AG20443 (cell line): ENCODE results near the gene HSP90AA1.
"Not testable (repeated sequence)": the region's sequence is repeated elsewhere in the genome, so short reads cannot be mapped to it uniquely, and the experiment has no call there.

ENCODE experiments used
- DNase-seq: peaks from one replicate; pipeline ENCODE4 v3.0.0; 2012; ENCODE audit warnings: low spot score, mixed read lengths

Gene HSP90AA1

DNA sequence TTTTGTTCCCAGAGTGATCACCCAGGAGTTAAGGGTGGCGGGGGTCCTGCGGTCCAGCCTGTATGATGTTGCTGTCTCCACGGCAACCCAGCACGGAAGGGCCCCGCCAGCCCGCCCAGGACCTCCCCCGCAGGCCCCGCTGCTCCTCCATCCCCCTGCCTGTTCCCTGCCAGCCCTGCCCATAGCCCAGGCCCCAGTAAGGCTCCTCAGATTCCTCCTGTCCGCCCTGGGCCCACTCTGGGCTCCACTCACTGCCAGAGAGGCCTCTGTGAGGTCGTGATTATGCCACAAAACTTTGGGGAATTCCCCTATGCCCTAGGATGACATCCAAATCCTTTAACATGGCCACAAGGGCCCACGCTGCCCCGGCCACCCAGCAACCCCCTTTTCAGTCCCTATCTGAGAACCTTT, 20.8 kb downstream of the HSP90AA1 start:
- DNase-seq, result no peak

GRCh38 chr14:102064590-102064989, 22.3 kb downstream of the HSP90AA1 start:
- DNase-seq, result not testable (repeated sequence)

GRCh38 chr14:102063808-102064429, 22.9 kb downstream of the HSP90AA1 start:
- DNase-seq, result no peak

DNA sequence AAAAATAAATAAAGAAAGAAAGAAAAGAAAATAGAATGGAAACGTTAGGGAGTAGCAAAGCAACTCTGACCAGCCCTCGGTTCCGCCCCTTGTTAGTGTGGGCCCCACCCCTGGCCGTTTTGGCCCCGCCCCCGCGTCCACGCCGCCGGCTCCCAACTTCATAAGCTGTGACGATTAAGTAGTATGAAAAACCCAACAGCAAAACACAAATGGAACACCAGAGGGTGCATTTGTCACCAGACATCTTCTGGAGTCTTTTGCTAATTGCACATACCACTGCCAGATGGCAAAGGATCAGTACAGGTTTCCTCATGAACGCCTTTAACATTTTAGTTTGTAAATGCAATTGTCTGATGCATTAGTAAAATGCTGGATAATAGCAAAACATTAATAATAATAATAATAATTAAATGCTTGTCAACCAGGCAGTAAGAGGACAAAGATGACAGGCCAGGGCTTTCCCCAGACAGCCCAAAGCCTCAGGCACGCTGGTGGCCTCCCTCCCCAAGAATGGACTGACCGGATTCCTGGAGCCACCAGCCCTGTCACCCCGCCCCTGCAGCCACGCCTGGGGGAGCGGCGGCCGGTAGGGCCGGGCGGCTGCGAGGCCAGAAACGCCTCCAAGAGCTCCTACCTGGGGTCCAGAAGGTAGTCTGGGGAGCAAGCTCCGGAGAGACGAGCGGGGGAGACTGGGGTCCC, 23.6 kb downstream of the HSP90AA1 start:
- DNase-seq, result peak; percentile 94

- DNase-seq, result no peak
These were observed 27.9 kb downstream of the HSP90AA1 start for GRCh38 chr14:102058961-102059360.

DNA sequence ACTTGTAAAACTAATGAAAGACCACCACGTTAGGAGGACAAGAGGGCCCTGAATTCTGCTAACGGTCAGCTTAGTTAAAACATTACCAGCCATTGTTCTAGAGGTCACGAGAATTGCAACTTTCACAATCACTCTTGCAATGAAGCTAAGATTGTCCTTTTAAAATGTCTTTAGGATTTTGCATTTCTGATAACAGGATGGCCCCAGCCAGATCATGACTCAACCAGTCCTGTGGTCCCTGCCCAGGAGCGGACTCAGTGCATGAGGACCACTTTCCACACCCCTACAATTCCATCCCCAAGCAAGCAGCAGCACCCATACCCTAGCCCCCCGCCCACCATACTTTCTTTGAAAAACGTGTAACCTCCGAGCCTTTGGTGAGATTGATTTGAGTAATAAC, 28.7 kb downstream of the HSP90AA1 start:
- no peak for DNase-seq

DNA sequence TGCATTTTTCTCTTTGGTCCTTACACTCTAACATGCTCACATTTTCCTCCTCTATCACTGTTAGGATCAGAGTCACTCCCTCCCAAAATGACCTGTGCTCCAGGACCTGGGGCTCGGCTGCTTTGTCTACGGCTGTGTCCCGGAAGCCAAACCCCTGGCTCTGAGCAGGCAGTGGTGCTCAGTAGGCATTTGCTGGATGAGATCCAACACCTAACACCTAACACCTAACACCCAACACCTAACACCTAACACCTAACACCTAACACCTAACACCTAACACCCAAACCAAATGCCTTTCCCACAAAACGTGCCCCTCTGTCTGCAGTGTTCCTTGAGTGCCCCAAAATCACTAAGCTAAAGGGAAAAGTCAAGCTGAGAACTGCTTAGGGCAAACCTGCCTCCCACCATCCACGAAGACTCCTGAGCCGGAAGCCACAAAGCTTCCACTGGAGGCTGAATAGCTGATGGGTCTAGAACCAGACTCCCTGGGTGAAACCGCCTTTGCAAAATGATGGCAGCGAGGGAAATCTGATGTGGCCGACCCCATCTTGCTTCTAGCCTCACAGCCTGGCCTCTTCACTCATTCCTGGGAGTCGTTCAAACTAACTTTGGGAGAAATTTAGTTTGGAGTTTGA, 29.2 kb downstream of the HSP90AA1 start:
- no peak for DNase-seq

- no peak for DNase-seq
These were observed 30.0 kb downstream of the HSP90AA1 start for GRCh38 chr14:102056694-102057442.

DNA sequence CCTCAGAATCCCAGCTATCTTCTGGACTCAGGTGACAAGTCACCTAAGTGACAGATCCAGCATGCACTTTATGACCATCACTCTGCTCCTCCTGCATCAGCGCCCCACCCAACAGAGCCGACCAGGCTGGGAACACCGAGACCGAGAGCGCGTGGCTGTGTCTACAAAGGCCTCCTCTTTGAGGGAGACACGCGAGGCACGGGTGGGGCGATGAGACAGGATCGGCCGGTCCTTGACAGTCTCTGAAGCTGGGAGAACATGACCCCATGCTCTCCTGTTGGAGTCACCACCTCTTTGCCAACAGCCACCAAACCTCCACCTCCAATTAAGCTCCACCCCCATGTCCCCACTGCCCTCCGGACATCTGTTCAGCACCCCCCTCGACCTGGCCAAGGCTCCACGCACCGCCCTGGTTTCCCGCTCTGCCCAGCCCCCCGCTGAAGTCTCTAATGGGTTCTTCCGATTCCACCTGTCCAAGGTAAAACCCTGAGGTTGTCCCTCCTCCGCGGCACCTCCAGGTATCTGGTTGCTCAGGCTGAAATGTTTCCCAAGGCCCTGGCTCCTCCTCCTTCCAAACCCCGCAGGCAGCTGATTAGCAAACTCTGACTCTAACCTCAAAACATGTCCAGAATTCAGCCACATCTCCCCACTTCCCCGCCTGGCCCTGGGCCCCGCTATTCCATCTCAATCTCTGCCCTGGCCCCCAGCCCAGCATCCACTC, 31.5 kb downstream of the HSP90AA1 start:
- DNase-seq, result peak; percentile 79

DNA sequence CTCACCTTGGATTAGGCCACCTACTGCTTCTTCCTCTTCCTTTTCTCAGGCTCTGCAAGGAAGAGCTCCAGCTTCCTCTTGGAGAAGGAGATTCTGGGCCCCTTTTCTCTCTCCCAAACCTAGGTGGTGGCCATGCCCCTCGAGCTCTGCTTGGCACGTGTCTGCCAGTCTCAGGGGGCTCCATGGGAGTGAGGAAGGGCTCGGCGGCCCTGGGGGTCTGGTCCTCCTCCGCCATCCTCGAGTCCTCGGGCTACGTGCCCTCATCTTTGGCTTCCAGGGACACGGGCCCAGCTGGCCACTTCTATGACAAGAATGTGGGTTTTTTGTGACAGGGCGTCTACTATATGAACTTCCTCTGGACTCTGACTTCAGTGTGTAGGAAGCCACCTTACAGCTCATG, 34.3 kb downstream of the HSP90AA1 start:
- DNase-seq, result no peak

- DNase-seq, result peak; percentile 82
These were observed 36.2 kb downstream of the HSP90AA1 start for GRCh38 chr14:102050625-102051024.

GRCh38 chr14:102050026-102050405, 36.8 kb downstream of the HSP90AA1 start:
- DNase-seq, result no peak

- no peak for DNase-seq
These were observed 37.4 kb downstream of the HSP90AA1 start for GRCh38 chr14:102049258-102050025.

DNA sequence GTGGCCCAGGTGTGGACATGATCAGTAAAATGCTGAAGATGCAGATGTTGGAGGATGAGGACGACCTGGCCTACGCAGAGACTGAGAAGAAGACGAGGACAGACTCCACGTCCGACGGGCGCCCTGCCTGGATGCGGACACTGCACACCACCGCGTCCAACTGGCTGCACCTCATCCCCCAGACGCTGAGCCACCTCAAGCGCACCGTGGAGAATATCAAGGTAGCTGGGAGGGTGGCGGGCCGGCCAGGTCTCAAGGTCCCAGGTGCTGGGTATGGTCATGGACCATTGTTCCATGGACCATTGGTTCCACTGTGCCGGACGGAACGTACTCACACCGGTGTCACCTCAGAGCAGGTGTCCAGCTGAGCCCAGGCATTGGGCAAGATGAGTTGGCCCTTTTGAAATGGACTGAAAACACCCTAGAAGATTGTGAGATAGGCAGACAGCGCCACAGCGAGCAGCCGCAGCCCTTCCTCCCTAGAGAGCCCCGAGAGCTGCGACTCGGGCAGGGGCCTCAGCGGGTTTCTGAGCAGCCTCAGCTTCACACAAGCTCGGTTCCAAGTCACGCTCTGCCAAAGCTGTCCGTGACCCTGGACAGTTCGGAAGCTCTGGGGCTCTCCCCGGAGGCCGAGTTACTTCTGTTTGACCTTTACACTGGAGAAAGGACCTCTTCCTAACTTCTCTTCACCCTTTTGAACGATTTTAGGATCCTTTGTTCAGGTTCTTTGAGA, 38.9 kb downstream of the HSP90AA1 start:
- DNase-seq, result no peak

DNA sequence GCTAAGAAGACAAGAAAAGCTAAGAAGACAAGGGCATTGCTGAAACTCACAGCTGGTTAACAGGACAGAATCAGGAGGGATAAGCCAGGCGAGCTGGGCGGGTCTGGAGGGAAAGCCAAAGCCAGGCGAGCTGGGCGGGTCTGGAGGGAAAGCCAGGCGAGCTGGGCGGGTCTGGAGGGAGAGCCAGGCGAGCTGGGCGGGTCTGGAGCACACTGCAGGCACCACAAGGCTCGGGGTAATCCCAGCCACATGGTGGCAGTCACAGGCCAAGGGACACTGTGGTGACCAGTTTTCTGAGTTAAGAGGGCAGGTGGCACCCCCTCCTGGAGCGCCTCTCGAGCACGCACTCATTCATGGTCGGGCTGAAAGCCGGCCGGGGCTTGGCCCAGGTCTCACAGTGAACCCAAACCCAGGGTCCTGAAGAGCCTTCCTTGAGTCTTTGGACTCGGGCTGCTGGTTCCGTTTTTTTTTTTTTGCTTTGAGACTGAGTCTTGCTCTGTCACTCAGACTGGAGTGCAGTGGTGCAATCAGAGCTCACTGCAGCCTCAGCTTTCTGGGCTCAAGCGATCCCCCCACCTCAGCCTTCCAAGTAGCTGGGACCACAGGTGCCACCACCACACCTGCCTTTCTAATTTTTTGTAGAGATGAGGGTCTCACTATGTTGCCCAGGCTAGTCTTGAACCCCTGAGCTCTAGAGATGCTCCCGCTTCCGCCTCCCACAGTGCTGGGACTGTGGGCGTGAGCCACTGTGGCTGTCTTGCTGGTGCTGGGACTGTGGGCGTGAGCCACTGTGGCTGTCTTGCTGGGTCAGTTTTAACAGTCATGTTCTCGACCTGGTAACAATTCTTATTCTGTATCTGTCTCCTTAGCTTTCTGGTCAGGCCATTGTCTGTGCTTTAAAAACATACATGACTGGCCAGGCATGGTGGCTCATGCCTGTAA, 40.2 kb downstream of the HSP90AA1 start:
- DNase-seq, result peak; percentile 87

DNA sequence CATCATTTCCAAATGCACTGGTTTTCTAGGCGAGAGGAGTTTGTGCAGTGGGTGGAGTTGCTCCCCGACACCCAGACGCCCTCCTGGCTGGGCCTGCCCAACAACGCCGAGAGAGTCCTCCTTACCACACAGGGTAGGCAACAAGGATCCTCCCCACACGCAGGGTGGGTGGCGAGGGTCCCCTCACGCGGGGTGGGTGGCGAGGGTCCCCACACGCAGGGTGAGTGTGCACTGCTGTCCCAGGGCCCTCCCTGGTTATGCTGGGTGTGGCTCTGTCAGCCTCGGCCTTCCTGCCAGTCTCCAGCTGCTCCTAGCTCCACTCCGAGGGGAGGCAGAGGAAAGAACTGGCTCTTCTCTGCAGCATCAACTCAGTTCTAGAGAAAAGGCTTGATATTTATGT, 42.3 kb downstream of the HSP90AA1 start:
- no peak for DNase-seq

- DNase-seq, result peak; percentile 27
These were observed 43.4 kb downstream of the HSP90AA1 start for GRCh38 chr14:102043251-102044025.

GRCh38 chr14:102042699-102043098, 44.1 kb downstream of the HSP90AA1 start:
- no peak for DNase-seq

DNA sequence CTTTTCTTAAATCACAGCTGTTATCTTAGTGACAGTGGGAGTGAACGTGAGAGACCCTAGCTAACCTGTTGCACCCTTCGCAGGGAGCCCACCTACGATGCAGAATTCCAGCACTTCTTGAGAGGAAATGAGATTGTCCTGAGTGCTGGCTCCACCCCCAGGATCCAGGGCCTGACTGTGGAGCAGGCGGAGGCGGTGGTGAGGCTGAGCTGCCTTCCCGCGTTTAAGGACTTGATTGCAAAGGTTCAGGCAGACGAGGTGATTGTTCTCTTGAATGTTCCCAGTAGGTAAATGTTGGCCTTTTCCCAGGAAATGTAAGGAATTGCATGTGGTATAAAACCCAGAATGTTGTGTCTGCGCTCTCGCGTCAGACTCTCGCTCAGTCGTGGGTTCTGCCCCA, 46.7 kb downstream of the HSP90AA1 start:
- no peak for DNase-seq
